Karpas-422 (cell line): ENCODE measurements around the gene OR2T10. TPM values are rescaled to one million over a fixed set of nuclear protein-coding genes. Genes with fewer than 3 reads are reported as not detected.
"Not testable (repeated sequence)": the region's sequence is repeated elsewhere in the genome, so short reads cannot be mapped to it uniquely, and the experiment has no call there.

ENCODE experiments used
- DNase-seq: peaks from one replicate; pipeline ENCODE4 v3.0.0-alpha.2; 2015
- H2AFZ ChIP-seq: fragments of 200-600 bp; sonication (generic); 2 replicates; pipeline ENCODE4 v1.6.1; 2014; ENCODE audit warnings: antibody characterized with exemption, low read length, mixed read lengths
- H3K27ac ChIP-seq: fragments of 200-600 bp; sonication (generic); 2 replicates; pipeline ENCODE4 v1.5.1; 2014; ENCODE audit warnings: mild to moderate bottlenecking, low read length, moderate library complexity
- H3K27me3 ChIP-seq: fragments of 200-600 bp; sonication (generic); 2 replicates; pipeline ENCODE4 v1.6.1; 2014; ENCODE audit warnings: low read length, mixed read lengths
- H3K36me3 ChIP-seq: fragments of 200-600 bp; sonication (generic); 2 replicates; pipeline ENCODE4 v1.6.1; 2014; ENCODE audit warnings: low read length, mixed read lengths; ENCODE audit not compliant: insufficient read depth
- H3K4me1 ChIP-seq: fragments of 200-600 bp; sonication (generic); 2 replicates; pipeline ENCODE4 v1.6.1; 2014; ENCODE audit warnings: mild to moderate bottlenecking, low read length, mixed read lengths
- H3K4me2 ChIP-seq: fragments of 200-600 bp; sonication (generic); 2 replicates; pipeline ENCODE4 v1.6.1; 2014; ENCODE audit warnings: low read length, low read depth, mild to moderate bottlenecking; ENCODE audit not compliant: poor library complexity, severe bottlenecking
- H3K4me3 ChIP-seq: fragments of 200-600 bp; sonication (generic); 2 replicates; pipeline ENCODE4 v1.5.1; 2014; ENCODE audit warnings: mild to moderate bottlenecking, antibody characterized with exemption, low read length, mixed read lengths
- H3K79me2 ChIP-seq: fragments of 200-600 bp; sonication (generic); 2 replicates; pipeline ENCODE4 v1.6.1; 2014; ENCODE audit warnings: mild to moderate bottlenecking, low read length, mixed read lengths
- H3K9ac ChIP-seq: fragments of 200-600 bp; sonication (generic); 2 replicates; pipeline ENCODE4 v1.6.0; 2014; ENCODE audit warnings: low read length
- H3K9me2 ChIP-seq: fragments of 200-600 bp; sonication (generic), shearing (Covaris generic); replicated peaks from 2 replicates; pipeline ENCODE4 v1.6.0; 2014; ENCODE audit warnings: mild to moderate bottlenecking, low read length, moderate library complexity; ENCODE audit not compliant: insufficient read depth
- H3K9me3 ChIP-seq: fragments of 300-700, 200-600 bp; sonication (generic); 2 replicates; pipeline ENCODE4 v1.6.1; 2014; ENCODE audit warnings: low read length, mixed read lengths
- H4K20me1 ChIP-seq: fragments of 200-600 bp; sonication (generic); 2 replicates; pipeline ENCODE4 v1.6.1; 2014; ENCODE audit warnings: mild to moderate bottlenecking, antibody characterized with exemption, low read length, low read depth; ENCODE audit not compliant: insufficient read depth
- total RNA-seq: library from RNA; depleted of rRNA; stranded (reverse); fragments of >200 nt; shearing (Covaris generic); gene quantifications from 2 replicates; pipeline ENCODE4 v1.2.3, GENCODE V29; 2014; ENCODE audit warnings: low replicate concordance; rRNA removed

The OR2T10 gene
- total RNA-seq = not detected in 2 replicates

GRCh38 chr1:248597589-248597988 is at the start of gene OR2T10:
OR2T10 (minus strand) TSS chr1:248597700; CDS start chr1:248593768, 3,932 bp downstream.
- H3K9me3 ChIP-seq = no peaks in the 10 kb centered on the region

GRCh38 chr1:248645178-248645577 is 47.7 kb upstream of the OR2T10 start, which contains the start of gene OR2T35:
OR2T35 (minus strand) TSS chr1:248645278; CDS start chr1:248639258, 6,020 bp downstream.
- not testable (repeated sequence) for H2AFZ ChIP-seq, H3K9me2 ChIP-seq, H3K9me3 ChIP-seq, H3K4me1 ChIP-seq, H3K9ac ChIP-seq, DNase-seq, H3K79me2 ChIP-seq, H3K4me2 ChIP-seq, H3K36me3 ChIP-seq, H3K27ac ChIP-seq, H3K4me3 ChIP-seq, H4K20me1 ChIP-seq, H3K27me3 ChIP-seq

More at GRCh38 chr1:248597589-248597988, at the start of gene OR2T10:
- H3K4me3 ChIP-seq = no peak within 1 kb of the TSS
- no peaks in the 10 kb centered on the region for H3K9me2 ChIP-seq
- no peaks in the 10 kb centered on the region for H3K36me3 ChIP-seq
- no peak within 1 kb of the TSS for H2AFZ ChIP-seq
- H3K79me2 ChIP-seq = no peaks in the 10 kb centered on the region
- no peak within 1 kb of the TSS for H3K4me2 ChIP-seq
- no peaks in the 10 kb centered on the region for H3K27me3 ChIP-seq
- no peak within 1 kb of the TSS for H3K27ac ChIP-seq
- H3K9ac ChIP-seq = no peak within 1 kb of the TSS
- no peaks in the 10 kb centered on the region for H3K4me1 ChIP-seq
- no peaks in the 10 kb centered on the region for H4K20me1 ChIP-seq
- DNase-seq = no peak

- not testable (repeated sequence) for H3K4me2 ChIP-seq, H3K4me1 ChIP-seq, H3K9me3 ChIP-seq, H3K4me3 ChIP-seq, DNase-seq, H3K9ac ChIP-seq, H3K27ac ChIP-seq, H3K27me3 ChIP-seq, H3K36me3 ChIP-seq, H4K20me1 ChIP-seq, H3K9me2 ChIP-seq, H2AFZ ChIP-seq, H3K79me2 ChIP-seq
Observed at GRCh38 chr1:248642971-248643651, 45.6 kb upstream of the OR2T10 start.

GRCh38 chr1:248641583-248641982 is 44.1 kb upstream of the OR2T10 start:
- not testable (repeated sequence) for H3K27ac ChIP-seq, H3K4me1 ChIP-seq, DNase-seq

GRCh38 chr1:248640906-248641305 is 43.4 kb upstream of the OR2T10 start:
- not testable (repeated sequence) for H3K4me1 ChIP-seq, H2AFZ ChIP-seq, H3K9me2 ChIP-seq, H3K36me3 ChIP-seq, H3K4me2 ChIP-seq, DNase-seq, H3K4me3 ChIP-seq, H3K27me3 ChIP-seq, H3K79me2 ChIP-seq, H3K27ac ChIP-seq, H3K9ac ChIP-seq, H4K20me1 ChIP-seq, H3K9me3 ChIP-seq

More at GRCh38 chr1:248641583-248641982, 44.1 kb upstream of the OR2T10 start:
- not testable (repeated sequence) for H4K20me1 ChIP-seq, H3K9me2 ChIP-seq, H3K36me3 ChIP-seq, H3K4me2 ChIP-seq, H3K79me2 ChIP-seq, H3K9me3 ChIP-seq, H3K27me3 ChIP-seq, H3K9ac ChIP-seq, H3K4me3 ChIP-seq, H2AFZ ChIP-seq

- H3K9ac ChIP-seq, H3K9me3 ChIP-seq, H3K36me3 ChIP-seq, H3K79me2 ChIP-seq, H3K9me2 ChIP-seq, H3K4me1 ChIP-seq, H3K4me2 ChIP-seq, H3K4me3 ChIP-seq, H3K27me3 ChIP-seq, H2AFZ ChIP-seq, DNase-seq, H4K20me1 ChIP-seq, H3K27ac ChIP-seq: not testable (repeated sequence)
Observed at GRCh38 chr1:248639652-248640051, 42.2 kb upstream of the OR2T10 start.

GRCh38 chr1:248636612-248637011 is 39.1 kb upstream of the OR2T10 start:
- not testable (repeated sequence) for H4K20me1 ChIP-seq, H3K36me3 ChIP-seq, H3K9ac ChIP-seq, H3K4me1 ChIP-seq, DNase-seq, H3K79me2 ChIP-seq, H3K4me2 ChIP-seq, H3K4me3 ChIP-seq, H3K9me2 ChIP-seq, H3K27ac ChIP-seq, H3K9me3 ChIP-seq, H2AFZ ChIP-seq, H3K27me3 ChIP-seq

- not testable (repeated sequence) for H2AFZ ChIP-seq, H3K4me2 ChIP-seq, H3K4me3 ChIP-seq, H3K9ac ChIP-seq, H3K4me1 ChIP-seq, DNase-seq, H3K27ac ChIP-seq, H3K9me2 ChIP-seq, H3K27me3 ChIP-seq, H3K79me2 ChIP-seq, H4K20me1 ChIP-seq, H3K36me3 ChIP-seq, H3K9me3 ChIP-seq
Observed at GRCh38 chr1:248634991-248635390, 37.5 kb upstream of the OR2T10 start, which contains the start of gene OR2T11. OR2T11 (minus strand) TSS chr1:248635091; CDS start chr1:248627128, 7,963 bp downstream.
